K562 (cell line): ENCODE measurements around the gene RAB6B. TPM values are rescaled to one million over a fixed set of nuclear protein-coding genes. Genes with fewer than 3 reads are reported as not detected.

Experiments
- ATAC-seq: fragments of 200-7000 bp; cut with Tn5 transposase; 3 replicates; pipeline ENCODE4 v1.9.1; 2020; ENCODE audit warnings: moderate library complexity
- BruUV-seq: library from RNA; stranded (reverse); fragments of 400-500 nt; replicated peaks from 2 replicates; lab custom pipeline; 2021; lab: Mats Ljungman, UMichigan
- CTCF ChIA-PET: fragments of 300-600 bp; formaldehyde crosslinking; extraction: SDS; loops from one replicate; lab custom pipeline; 2021; ENCODE audit warnings: low intra/inter-chr PET ratio; lab: Yijun Ruan, JAX
- POLR2A ChIA-PET: fragments of 300-600, 350-650 bp; sonication (Branson Sonifier 250); formaldehyde crosslinking; extraction: SDS; loops from one replicate; lab custom pipeline; 2021; ENCODE audit warnings: antibody characterized with exemption, inconsistent platforms; lab: Yijun Ruan, JAX
- DNase-seq, 4 experiments: peaks; one replicate each; pipeline versions ENCODE4 v3.0.0 to v3.0.0-alpha.2; 2011 to 2018; ENCODE audit warnings: low spot score in 3 of 4, mixed read lengths in 3 of 4; ENCODE audit errors: extremely low read depth in 1 of 4
- FAIRE-seq: peaks from 2 replicates; lab custom pipeline; 2011; peaks lifted over from hg19 to GRCh38; lab: Jason Lieb, UNC
- H2AFZ ChIP-seq: 2 replicates; pipeline ENCODE4 v1.6.0; 2011; ENCODE audit warnings: low read depth, low read length, control low read depth, inconsistent platforms
- H3K27ac ChIP-seq: fragments of 200-600 bp; 3 replicates; pipeline ENCODE4 v1.8.0; 2011; ENCODE audit warnings: low read depth, mild to moderate bottlenecking, control low read depth, inconsistent platforms, low read length, moderate library complexity, mixed read lengths; ENCODE audit errors: extremely low read depth
- H3K27me3 ChIP-seq, 2 experiments: fragments of 300-600 bp in 1 of 2; 2 replicates in 1 of 2; 3 replicates in 1 of 2; pipeline versions ENCODE4 v1.6.0 to v1.8.0; 2011; ENCODE audit warnings: inconsistent platforms in 2 of 2, low read length in 2 of 2, mild to moderate bottlenecking in 1 of 2, mixed read lengths in 1 of 2, moderate library complexity in 1 of 2; ENCODE audit not compliant: control insufficient read depth in 2 of 2, insufficient read depth in 2 of 2
- H3K36me3 ChIP-seq: fragments of 300-600 bp; 3 replicates; pipeline ENCODE4 v1.8.0; 2011; ENCODE audit warnings: mild to moderate bottlenecking, low read length, inconsistent platforms; ENCODE audit not compliant: control insufficient read depth, insufficient read depth
- H3K4me1 ChIP-seq, 2 experiments: fragments of 200-600 bp in 1 of 2; replicated peaks in 1 of 2; 2 replicates in 1 of 2; 3 replicates in 1 of 2; pipeline versions ENCODE4 v1.5.1 to v1.8.0; 2011; ENCODE audit warnings: inconsistent platforms in 2 of 2, low read length in 2 of 2, mild to moderate bottlenecking in 1 of 2, mixed read lengths in 1 of 2, moderate library complexity in 1 of 2; ENCODE audit not compliant: control insufficient read depth in 2 of 2, insufficient read depth in 2 of 2
- H3K4me2 ChIP-seq: 2 replicates; pipeline ENCODE4 v1.6.1; 2011; ENCODE audit warnings: low read length, control low read depth, inconsistent platforms, mixed read lengths; ENCODE audit not compliant: insufficient read depth
- H3K4me3 ChIP-seq: fragments of 200-600 bp; sonication (generic), shearing (Covaris generic); 2 replicates; pipeline ENCODE4 v1.5.1; 2016; ENCODE audit warnings: control low read depth, inconsistent platforms
- H3K79me2 ChIP-seq: fragments of 200-600 bp; 3 replicates; pipeline ENCODE4 v1.8.0; 2011; ENCODE audit warnings: low read length, inconsistent platforms; ENCODE audit not compliant: control insufficient read depth, insufficient read depth
- H3K9ac ChIP-seq, 2 experiments: 2 replicates each; pipeline versions ENCODE4 v1.6.0 to v1.6.1; 2011; ENCODE audit warnings: low read depth in 2 of 2, low read length in 2 of 2, control low read depth in 1 of 2, inconsistent platforms in 1 of 2, mild to moderate bottlenecking in 1 of 2, mixed read lengths in 1 of 2; ENCODE audit not compliant: insufficient read depth in 1 of 2
- H3K9me1 ChIP-seq: one replicate; pipeline ENCODE4 v1.6.0; 2011; ENCODE audit warnings: inconsistent platforms, mild to moderate bottlenecking, low read length, moderate library complexity; ENCODE audit not compliant: control insufficient read depth, insufficient read depth
- H3K9me3 ChIP-seq: replicated peaks from 2 replicates; pipeline ENCODE4 v1.5.1; 2011; ENCODE audit warnings: low read depth, low read length, inconsistent platforms; ENCODE audit not compliant: control insufficient read depth, insufficient read depth
- H4K20me1 ChIP-seq: replicated peaks from 2 replicates; pipeline ENCODE4 v1.6.1; 2011; ENCODE audit warnings: low read length, inconsistent platforms, mixed read lengths; ENCODE audit not compliant: control insufficient read depth, insufficient read depth
- E2F5 ChIP-seq: sonication (generic); formaldehyde crosslinking; IDR thresholded peaks from 2 replicates; pipeline ENCODE4 v1.8.0; 2022; ENCODE audit warnings: mild to moderate bottlenecking, missing genetic modification reagents
- FUS ChIP-seq: fragments of 200-400 bp; formaldehyde crosslinking; optimal IDR thresholded peaks from 2 replicates; pipeline ENCODE3; 2017; ENCODE audit warnings: low read depth, low read length
- KLF1 ChIP-seq: fragments of 450-650 bp; IDR thresholded peaks from 2 replicates; pipeline ENCODE4 v1.6.1; 2016; ENCODE audit warnings: missing genetic modification characterization, missing compliant biosample characterization
- KLF6 ChIP-seq: fragments of 250-450 bp; sonication (Bioruptor Pico); IDR thresholded peaks from 2 replicates; pipeline ENCODE4 v1.4.0; 2020; ENCODE audit warnings: mild to moderate bottlenecking, moderate library complexity, borderline replicate concordance
- MEF2A ChIP-seq: IDR thresholded peaks from 2 replicates; pipeline ENCODE4 v1.6.1; 2011; ENCODE audit warnings: low read depth, mild to moderate bottlenecking, low read length, moderate library complexity; ENCODE audit not compliant: control insufficient read depth
- PHB ChIP-seq: fragments of 250-450 bp; sonication (Bioruptor Pico); IDR thresholded peaks from 2 replicates; pipeline ENCODE4 v1.5.0; 2021
- PPARD ChIP-seq: fragments of 250-450 bp; sonication (Bioruptor Pico); IDR thresholded peaks from 2 replicates; pipeline ENCODE4 v1.8.0; 2022; ENCODE audit warnings: inconsistent platforms, mild to moderate bottlenecking, moderate library complexity
- REST ChIP-seq, 2 experiments: fragments of 450-650 bp; formaldehyde crosslinking in 1 of 2; IDR thresholded peaks; 2 replicates each; pipeline versions ENCODE4 v1.4.0 to v1.6.1; 2014 to 2020; ENCODE audit warnings: mild to moderate bottlenecking in 2 of 2, borderline replicate concordance in 1 of 2, low read depth in 1 of 2
- RNF2 ChIP-seq: sonication (generic); IDR thresholded peaks from 2 replicates; pipeline ENCODE4 v1.6.1; 2016
- SIRT6 ChIP-seq: IDR thresholded peaks from one replicate; pipeline ENCODE4 v1.6.1; 2012; ENCODE audit warnings: low read depth, mild to moderate bottlenecking, control low read depth, inconsistent platforms, low read length, moderate library complexity
- SMAD4 ChIP-seq: fragments of 250-450 bp; sonication (Bioruptor Pico); conservative IDR thresholded peaks from 2 replicates; pipeline ENCODE4 v1.8.0; 2021; ENCODE audit warnings: inconsistent platforms, mild to moderate bottlenecking, moderate library complexity
- STAG1 ChIP-seq: sonication (generic); formaldehyde crosslinking; IDR thresholded peaks from 2 replicates; pipeline ENCODE4 v1.5.0; 2020; ENCODE audit warnings: missing genetic modification reagents, borderline replicate concordance
- TAL1 ChIP-seq: fragments of 450-650 bp; IDR thresholded peaks from 2 replicates; pipeline ENCODE4 v1.6.1; 2016; ENCODE audit warnings: mild to moderate bottlenecking
- THRAP3 ChIP-seq: fragments of 450-650 bp; IDR thresholded peaks from 2 replicates; pipeline ENCODE4 v1.6.1; 2016; ENCODE audit warnings: mild to moderate bottlenecking, inconsistent platforms, borderline replicate concordance
- YY1 ChIP-seq, 3 experiments: IDR thresholded peaks; 2 replicates each; pipeline ENCODE4 v1.6.1; 2011; ENCODE audit warnings: low read length in 2 of 3, mild to moderate bottlenecking in 2 of 3, moderate library complexity in 2 of 3, borderline replicate concordance in 1 of 3, control low read depth in 1 of 3, low read depth in 1 of 3; ENCODE audit not compliant: insufficient read depth in 3 of 3, insufficient replicate concordance in 2 of 3, control insufficient read depth in 1 of 3, insufficient read length in 1 of 3; ENCODE audit errors: extremely low read depth in 1 of 3
- WGBS: fragments of 100-300 bp; shearing (Covaris generic); methylation state at CpG from one replicate; pipeline ENCODE4 v1.1.6; 2016; ENCODE audit warnings: low coverage, mixed read lengths; ENCODE audit not compliant: insufficient coverage; ENCODE audit errors: missing lambda C conversion rate; 5-methylcytosine and 5-hydroxymethylcytosine counted together
- in situ Hi-C: fragments of 300-500 bp; cut with MboI; formaldehyde crosslinking; loops from 4 replicates; pipeline ENCODE4 v1.15.0; 2018; ENCODE audit warnings: inconsistent platforms, mixed read lengths
- intact Hi-C: fragments of 100-400 bp; cut with micrococcal nuclease; formaldehyde crosslinking; loops from 2 replicates; pipeline ENCODE4 v1.14.2; 2022
- polyA plus RNA-seq, 8 experiments: library from polyadenylated mRNA; depleted of rRNA in 4 of 8; stranded (reverse) in 5 of 8; unstranded in 3 of 8; fragments of >200 nt; fragmentation: Nextera tagmentation in 2 of 8; fragmentation: Illumina TruSeq in 1 of 8; extraction: Ambion mirVana in 2 of 8; extraction: Trizol in 1 of 8; gene quantifications; 2 replicates each; pipeline versions ENCODE4 v1.2.1 to v1.2.3, GENCODE V29; 2011 to 2014; ENCODE audit warnings: inconsistent platforms in 1 of 8, missing spikeins in 1 of 8
- total RNA-seq, 7 experiments: library from RNA; depleted of rRNA in 6 of 7; stranded (reverse); fragments of >200 nt in 6 of 7; fragmentation: Illumina TruSeq in 2 of 7; extraction: Trizol in 2 of 7; gene quantifications; 2 replicates each; pipeline versions ENCODE4 v1.2.1 to v1.2.3, GENCODE V29; 2011 to 2021; ENCODE audit warnings: low replicate concordance in 1 of 7

Gene RAB6B
- total and polyA plus RNA-seq, 9 of the 15 experiments (the other 6 are each of a cell fraction or from before 2014, with no cell fraction given): 0.60 to 18.1 (median 1.5) TPM

- Histone ChIP-seq H3K9ac (no peak overlapping the region), H2AFZ (no peak overlapping the region), H3K79me2 (peaks cover 4% of the 10 kb centered on the region; the same call in 1 of the 3 replicates), H3K4me2 (no peak overlapping the region), H4K20me1 (no peaks in the 10 kb centered on the region), H3K4me1 (peaks cover 0 to 9% of the 10 kb centered on the region in 2 experiments; a peak in 3 of 5 replicates), H3K9me1 (no peaks in the 10 kb centered on the region), H3K36me3 (no peaks in the 10 kb centered on the region; the same call in 2 of the 3 replicates), H3K4me3 (no peak overlapping the region), H3K9me3 (peaks cover 3% of the 10 kb centered on the region; the same call in 1 of the 2 replicates), H3K27ac (no peak overlapping the region), H3K27me3 (no peaks in the 10 kb centered on the region)
- DNase-seq: no peak
- ATAC-seq: no peak
- POLR2A ChIA-PET: no interaction called here
- FAIRE-seq: no peak
- no TSS peak for BruUV-seq
- intact Hi-C loops (no loop called here), in situ Hi-C loops (no loop called here)
- 75% methylated on average over 1 of the region's 2 CpGs for WGBS
- CTCF ChIA-PET: no interaction called here
- TF ChIP-seq RNF2 (no peak), E2F5 (CRISPR knock-in tag) (no peak), TAL1 (no peak), PPARD (CRISPR knock-in tag) (no peak), FUS (no peak), MEF2A (no peak), THRAP3 (no peak), KLF6 (CRISPR knock-in tag) (no peak), SIRT6 (no peak), STAG1 (CRISPR knock-in tag) (no peak), SMAD4 (CRISPR knock-in tag) (no peak), REST (IDR thresholded peaks at IDR 0.05; ENCODE audit: borderline replicate concordance) (no peak), REST (CRISPR knock-in tag; IDR thresholded peaks at IDR 0.05; ENCODE audit: low read depth) (no peak), KLF1 (tag) (no peak), YY1 (IDR thresholded peaks at IDR 0.05; ENCODE audit: borderline replicate concordance in 1 of 3, control insufficient read depth in 1 of 3, extremely low read depth in 1 of 3, insufficient read depth in 3 of 3, insufficient read length in 1 of 3, insufficient replicate concordance in 2 of 3, low read depth in 1 of 3, low read length in 2 of 3) (no peak), PHB (CRISPR knock-in tag) (no peak)
These were observed 18.5 kb downstream of the RAB6B start for GRCh38 chr3:133877221-133877620.
